Lower lobe of right lung (tissue), 2 donors: ENCODE data around the gene CALY. TPM values are rescaled to one million over a fixed set of nuclear protein-coding genes. Genes with fewer than 3 reads are reported as not detected.
"Not testable (repeated sequence)": the region's sequence is repeated elsewhere in the genome, so short reads cannot be mapped to it uniquely, and the experiment has no call there.

Experiments used
- ATAC-seq, 2 donors: fragments of 200-7000 bp; cut with Tn5 transposase; one replicate each; pipeline ENCODE4 v1.9.1; 2020 to 2022; ENCODE audit warnings: mild to moderate bottlenecking in 2 of 2, moderate library complexity in 2 of 2
- DNase-seq: peaks from one replicate; pipeline ENCODE4 v3.0.0-alpha.2; 2020
- H3K27ac ChIP-seq: fragments of 200-600 bp; one replicate; pipeline ENCODE4 v1.8.0; 2022
- H3K27me3 ChIP-seq: fragments of 200-600 bp; one replicate; pipeline ENCODE4 v1.8.0; 2022; ENCODE audit warnings: low read depth
- H3K36me3 ChIP-seq: fragments of 200-600 bp; one replicate; pipeline ENCODE4 v1.8.0; 2022; ENCODE audit warnings: mild to moderate bottlenecking
- H3K4me1 ChIP-seq: fragments of 200-600 bp; one replicate; pipeline ENCODE4 v1.8.0; 2022
- H3K4me3 ChIP-seq: fragments of 200-600 bp; one replicate; pipeline ENCODE4 v1.8.0; 2022; ENCODE audit warnings: mild to moderate bottlenecking
- H3K9me3 ChIP-seq: fragments of 200-600 bp; one replicate; pipeline ENCODE4 v1.8.0; 2022
- CTCF ChIP-seq: fragments of 200-600 bp; IDR thresholded peaks from one replicate; pipeline ENCODE4 v1.8.0; 2022; ENCODE audit warnings: antibody characterized with exemption, mild to moderate bottlenecking
- intact Hi-C: fragments of 100-400 bp; cut with DNase I; formaldehyde crosslinking; loops from one replicate; pipeline ENCODE4 v1.11.0; 2022
- total RNA-seq: library from RNA; stranded (reverse); fragmentation: NEBNext Ultra II Directional; extraction: Animal tissue kit (Norgen Biotek cat#: 25700); gene quantifications from one replicate; pipeline ENCODE4 v1.2.1, GENCODE V29; 2021
- donor health status: DM: no; HTN: yes; CAD: no; lungs with severe emphysema.

CALY gene
- total RNA-seq, 1 donor from 2014 or later = not detected

GRCh38 chr10:133325440-133326222 is 11.1 kb downstream of the CALY start:
- no peaks in the 10 kb centered on the region for H3K9me3 ChIP-seq
- H3K27ac ChIP-seq = no peak overlapping the region
- ATAC-seq = no peak
- H3K36me3 ChIP-seq = no peaks in the 10 kb centered on the region
- peaks cover 25% of the 10 kb centered on the region for H3K4me1 ChIP-seq
- intact Hi-C loops = no loop called here
- DNase-seq = peak; percentile 41
- H3K4me3 ChIP-seq = peak overlapping the region; percentile 40
- H3K27me3 ChIP-seq = peaks cover 66% of the 10 kb centered on the region
- TF ChIP-seq CTCF = no peak

- Histone ChIP-seq H3K4me3 (peak overlapping the region; percentile 40), H3K9me3 (no peaks in the 10 kb centered on the region), H3K36me3 (no peaks in the 10 kb centered on the region), H3K27ac (no peak overlapping the region), H3K4me1 (peaks cover 23% of the 10 kb centered on the region), H3K27me3 (peaks cover 62% of the 10 kb centered on the region)
- ATAC-seq = peak; percentile 9 to 13
- intact Hi-C loops = no loop called here
- DNase-seq = peak; percentile 44
- no peak for TF ChIP-seq CTCF
Measured at GRCh38 chr10:133324857-133325260, 11.8 kb downstream of the CALY start.

GRCh38 chr10:133324198-133324792 is 12.4 kb downstream of the CALY start:
- ATAC-seq = peak; percentile 70 to 73
- peaks cover 56% of the 10 kb centered on the region for H3K27me3 ChIP-seq

GRCh38 chr10:133322064-133322709 is 14.5 kb downstream of the CALY start:
- peak; percentile 10 for DNase-seq
- H3K4me3 ChIP-seq, intact Hi-C loops, H3K36me3 ChIP-seq, H3K27ac ChIP-seq, H3K9me3 ChIP-seq, ATAC-seq: not testable (repeated sequence)
- Histone ChIP-seq H3K27me3 (peaks cover 42% of the 10 kb centered on the region), H3K4me1 (peaks cover 24% of the 10 kb centered on the region)

More at GRCh38 chr10:133324198-133324792, 12.4 kb downstream of the CALY start:
- peak; percentile 75 for DNase-seq
- TF ChIP-seq CTCF = no peak
- peaks cover 18% of the 10 kb centered on the region for H3K4me1 ChIP-seq
- H3K4me3 ChIP-seq = no peak overlapping the region
- no peak overlapping the region for H3K27ac ChIP-seq
- intact Hi-C loops = no loop called here
- no peaks in the 10 kb centered on the region for H3K9me3 ChIP-seq
- no peaks in the 10 kb centered on the region for H3K36me3 ChIP-seq

GRCh38 chr10:133320852-133321422 is 15.8 kb downstream of the CALY start:
- H3K36me3 ChIP-seq, H3K4me3 ChIP-seq, H3K27ac ChIP-seq, H3K9me3 ChIP-seq, intact Hi-C loops, ATAC-seq, DNase-seq: not testable (repeated sequence)
- peaks cover 20% of the 10 kb centered on the region for H3K4me1 ChIP-seq
- peaks cover 30% of the 10 kb centered on the region for H3K27me3 ChIP-seq

GRCh38 chr10:133318494-133319127 is 18.1 kb downstream of the CALY start:
- intact Hi-C loops = no loop called here
- Histone ChIP-seq H3K4me1 (peaks cover 7% of the 10 kb centered on the region), H3K36me3 (no peaks in the 10 kb centered on the region), H3K27ac (no peak overlapping the region), H3K4me3 (peak overlapping the region; percentile 44), H3K27me3 (peaks cover 9% of the 10 kb centered on the region), H3K9me3 (no peaks in the 10 kb centered on the region)
- DNase-seq = peak; percentile 81
- ATAC-seq = peak; percentile 94 to 95
- peak; percentile 78 for TF ChIP-seq CTCF
